ENCODE measurements around the gene KLHL29.

The KLHL29 gene

DNA sequence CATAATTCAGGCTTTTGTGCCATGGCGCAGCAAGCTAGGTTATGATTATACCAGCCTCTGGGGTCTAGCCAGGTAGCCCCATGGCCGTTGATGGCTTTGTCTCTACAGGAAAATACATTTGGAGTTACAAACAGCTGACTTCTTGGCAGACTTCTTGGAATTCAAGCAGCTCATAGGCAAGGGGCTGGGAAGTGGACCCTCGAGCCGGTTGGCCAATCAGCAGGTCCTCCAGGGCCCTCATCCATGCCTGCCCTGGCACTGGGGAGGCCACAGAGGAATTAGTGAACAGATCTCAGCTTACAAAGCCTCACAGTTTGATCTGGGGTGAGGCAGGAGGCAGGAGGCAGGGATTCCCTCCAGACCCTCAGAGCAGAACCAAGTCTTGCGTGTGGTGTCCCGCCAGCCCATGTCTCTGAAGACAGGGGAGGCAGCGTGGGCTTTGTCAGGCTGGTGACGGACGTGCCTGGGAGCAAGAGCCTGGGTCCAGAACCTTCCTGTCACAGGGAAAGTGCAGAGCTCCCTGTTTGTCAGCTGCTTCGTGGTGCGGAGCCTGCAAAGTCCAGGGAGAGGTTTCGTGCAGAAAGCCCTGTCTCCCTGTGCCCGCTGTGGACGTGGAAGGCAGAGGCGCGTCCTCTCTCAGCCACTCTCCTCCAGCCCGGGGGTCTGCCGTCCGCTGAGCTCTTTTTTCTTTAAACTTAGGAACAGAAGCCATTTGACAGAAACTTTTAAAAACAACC, 131.7 kb downstream of the KLHL29 start:
- no peaks in the 10 kb centered on the region for H3K9me3 Mint-ChIP-seq
- no peaks in the 10 kb centered on the region for H3K4me1 Mint-ChIP-seq (ENCODE audit: low read depth)
- peaks cover 16% of the 10 kb centered on the region for H3K27me3 Mint-ChIP-seq
- H3K4me3 Mint-ChIP-seq, result no peak overlapping the region
- H3K27ac Mint-ChIP-seq, result no peak overlapping the region
- H3K36me3 Mint-ChIP-seq (ENCODE audit: low read depth), result no peaks in the 10 kb centered on the region
- intact Hi-C loops (cut with micrococcal nuclease), result no loop called here

DNA sequence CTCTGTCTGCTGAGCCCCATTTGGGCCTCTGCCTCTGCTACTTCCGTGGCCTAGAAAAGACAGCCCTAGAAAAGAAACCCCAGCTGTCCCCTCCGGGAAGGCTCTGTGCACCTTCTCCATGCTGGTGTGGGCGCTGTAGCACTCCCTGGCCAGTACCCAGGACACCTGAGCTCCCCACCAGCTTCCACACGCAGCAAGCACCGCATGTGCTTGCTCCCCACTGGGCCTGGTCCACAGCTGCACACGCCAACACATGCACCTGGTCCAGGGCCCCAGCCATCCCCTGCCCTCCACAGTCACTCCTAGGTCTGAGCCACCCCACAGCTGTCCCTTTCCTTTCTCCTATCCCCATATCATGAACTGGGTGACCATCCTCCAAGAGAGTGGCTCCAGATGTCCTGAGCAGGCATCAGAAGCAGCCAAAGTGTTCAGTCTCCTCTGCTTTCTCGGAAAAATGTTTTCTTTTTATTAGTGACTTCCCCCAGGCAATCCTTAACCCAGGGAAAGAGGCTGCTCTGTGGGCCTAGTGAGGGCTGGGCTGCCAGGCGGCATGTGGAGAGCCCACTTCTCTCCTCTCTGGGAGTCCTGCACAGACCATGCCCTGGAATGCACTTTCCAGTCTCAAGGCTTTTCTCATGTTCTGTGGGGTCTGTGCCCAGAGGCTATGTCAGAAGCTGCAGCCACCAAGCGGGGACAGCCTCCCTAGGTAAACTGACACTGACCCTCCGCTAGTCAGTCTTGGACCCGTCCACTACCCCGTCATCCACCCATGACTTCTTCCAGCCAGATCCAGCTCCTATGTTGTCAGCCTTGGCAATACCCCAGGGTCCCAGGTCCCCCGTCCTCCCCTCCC, 133.7 kb downstream of the KLHL29 start:
- H3K4me3 Mint-ChIP-seq, result no peak overlapping the region
- H3K4me1 Mint-ChIP-seq (ENCODE audit: low read depth), result no peaks in the 10 kb centered on the region
- H3K27ac Mint-ChIP-seq, result no peak overlapping the region
- H3K36me3 Mint-ChIP-seq (ENCODE audit: low read depth), result no peaks in the 10 kb centered on the region
- no peaks in the 10 kb centered on the region for H3K9me3 Mint-ChIP-seq
- intact Hi-C loops (cut with micrococcal nuclease), result no loop called here
- peaks cover 17% of the 10 kb centered on the region for H3K27me3 Mint-ChIP-seq

DNA sequence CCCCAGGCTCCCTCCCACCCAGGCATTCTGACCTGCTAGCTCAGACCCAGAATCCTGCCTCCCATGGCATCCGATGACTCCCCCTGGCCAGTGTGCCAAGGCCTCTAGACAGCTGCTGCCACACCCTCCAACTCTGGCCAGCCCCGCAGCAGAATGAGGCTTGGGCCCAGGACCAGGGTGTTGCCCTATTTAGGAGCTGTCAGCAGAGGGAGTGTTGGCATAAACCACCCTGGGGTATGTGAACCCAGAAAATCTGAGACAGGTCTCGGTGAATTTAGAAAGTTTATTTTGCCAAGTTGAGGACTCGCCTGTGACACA, 134.3 kb downstream of the KLHL29 start:
- no peaks in the 10 kb centered on the region for H3K36me3 Mint-ChIP-seq (ENCODE audit: low read depth)
- no peaks in the 10 kb centered on the region for H3K9me3 Mint-ChIP-seq
- intact Hi-C loops (cut with micrococcal nuclease), result no loop called here
- no peak overlapping the region for H3K4me3 Mint-ChIP-seq
- H3K4me1 Mint-ChIP-seq (ENCODE audit: low read depth), result no peaks in the 10 kb centered on the region
- H3K27ac Mint-ChIP-seq, result no peak overlapping the region
- H3K27me3 Mint-ChIP-seq, result peaks cover 17% of the 10 kb centered on the region

DNA sequence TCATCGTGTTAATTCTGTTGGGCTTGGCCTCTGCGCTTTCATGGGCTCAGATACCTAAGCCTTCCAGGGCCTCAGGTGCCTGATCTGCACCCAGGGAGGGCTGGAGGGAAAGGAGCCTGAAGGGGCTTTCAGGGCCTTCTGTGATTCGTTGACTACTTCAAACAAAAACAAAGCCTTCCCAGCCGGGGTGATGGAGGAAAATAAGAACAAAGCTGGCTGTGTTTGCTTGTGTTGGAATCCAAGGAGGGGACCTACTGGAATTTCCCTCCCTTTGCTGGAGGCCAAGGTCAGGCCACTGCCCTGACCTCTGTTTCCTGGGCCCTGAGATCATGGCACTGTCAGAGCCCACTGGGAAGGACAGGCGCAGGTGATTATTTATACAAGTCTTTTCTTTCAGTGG, 135.3 kb downstream of the KLHL29 start:
- Mint-ChIP-seq H3K4me1 (ENCODE audit: low read depth) (no peaks in the 10 kb centered on the region), H3K27ac (no peak overlapping the region), H3K9me3 (no peaks in the 10 kb centered on the region), H3K36me3 (ENCODE audit: low read depth) (no peaks in the 10 kb centered on the region), H3K27me3 (peaks cover 10% of the 10 kb centered on the region), H3K4me3 (no peak overlapping the region)
- intact Hi-C loops (cut with micrococcal nuclease), result no loop called here

DNA sequence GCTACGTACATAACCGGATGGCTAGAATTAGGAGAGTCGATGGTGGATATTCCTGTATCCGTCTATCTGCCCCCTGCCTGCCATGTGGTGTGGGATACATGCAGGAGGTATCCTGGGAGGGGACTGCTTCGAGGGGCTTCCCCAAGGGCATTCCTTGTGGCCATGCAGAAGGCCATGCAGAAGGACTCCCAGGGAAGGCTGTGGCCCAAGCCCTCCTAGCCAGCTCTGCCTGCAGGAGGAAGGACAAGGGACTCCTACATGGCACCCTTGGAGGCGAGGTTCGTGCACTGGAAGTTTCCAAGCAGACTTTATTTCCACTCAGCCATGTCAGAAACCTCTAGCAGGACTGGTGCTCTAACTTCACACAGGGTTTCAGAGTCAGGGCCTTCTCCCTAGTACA, 136.1 kb downstream of the KLHL29 start:
- Mint-ChIP-seq H3K27ac (no peak overlapping the region), H3K9me3 (no peaks in the 10 kb centered on the region), H3K4me1 (ENCODE audit: low read depth) (peaks cover 3% of the 10 kb centered on the region)

DNA sequence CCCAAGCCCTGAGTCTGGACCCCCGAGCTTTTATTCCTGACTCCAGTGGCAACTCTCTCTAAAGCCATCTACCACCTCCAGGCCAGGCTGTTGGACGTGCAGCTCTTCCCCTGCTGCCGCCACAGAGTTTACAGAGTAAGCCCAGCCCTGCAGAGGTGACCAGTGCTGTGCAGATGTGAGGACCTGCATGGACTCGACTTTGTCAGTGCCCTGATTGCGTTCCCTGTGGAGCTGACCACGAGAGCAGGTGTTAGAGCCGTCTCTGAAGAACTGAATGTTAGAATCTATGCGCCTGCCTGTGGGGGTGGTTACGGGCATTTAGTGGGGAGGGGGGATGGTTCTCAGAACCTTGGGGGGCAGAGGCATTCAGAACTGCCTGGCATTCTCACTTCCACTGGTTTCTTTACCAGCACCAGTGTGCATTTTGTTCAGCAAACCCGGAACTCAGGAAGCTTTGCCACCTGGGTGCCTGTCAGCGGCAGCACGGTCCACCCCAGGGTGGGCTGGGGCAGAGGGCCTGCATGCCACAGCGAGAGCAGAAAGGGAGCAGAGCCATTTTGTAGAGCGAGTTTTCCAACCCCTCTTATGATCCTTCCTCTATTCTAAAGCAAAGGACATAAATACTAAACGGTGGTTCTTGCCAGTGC, 137.9 kb downstream of the KLHL29 start:
- intact Hi-C loops (cut with micrococcal nuclease), result no loop called here
- no peak overlapping the region for H3K4me3 Mint-ChIP-seq
- H3K4me1 Mint-ChIP-seq (ENCODE audit: low read depth), result peaks cover 5% of the 10 kb centered on the region
- H3K27ac Mint-ChIP-seq, result no peak overlapping the region
- H3K36me3 Mint-ChIP-seq (ENCODE audit: low read depth), result no peaks in the 10 kb centered on the region
- no peaks in the 10 kb centered on the region for H3K9me3 Mint-ChIP-seq
- peaks cover 13% of the 10 kb centered on the region for H3K27me3 Mint-ChIP-seq

More for the DNA sequence above, 136.1 kb downstream of the KLHL29 start:
- intact Hi-C loops (cut with micrococcal nuclease), result no loop called here
- Mint-ChIP-seq H3K4me3 (no peak overlapping the region), H3K27me3 (peaks cover 9% of the 10 kb centered on the region), H3K36me3 (ENCODE audit: low read depth) (no peaks in the 10 kb centered on the region)

DNA sequence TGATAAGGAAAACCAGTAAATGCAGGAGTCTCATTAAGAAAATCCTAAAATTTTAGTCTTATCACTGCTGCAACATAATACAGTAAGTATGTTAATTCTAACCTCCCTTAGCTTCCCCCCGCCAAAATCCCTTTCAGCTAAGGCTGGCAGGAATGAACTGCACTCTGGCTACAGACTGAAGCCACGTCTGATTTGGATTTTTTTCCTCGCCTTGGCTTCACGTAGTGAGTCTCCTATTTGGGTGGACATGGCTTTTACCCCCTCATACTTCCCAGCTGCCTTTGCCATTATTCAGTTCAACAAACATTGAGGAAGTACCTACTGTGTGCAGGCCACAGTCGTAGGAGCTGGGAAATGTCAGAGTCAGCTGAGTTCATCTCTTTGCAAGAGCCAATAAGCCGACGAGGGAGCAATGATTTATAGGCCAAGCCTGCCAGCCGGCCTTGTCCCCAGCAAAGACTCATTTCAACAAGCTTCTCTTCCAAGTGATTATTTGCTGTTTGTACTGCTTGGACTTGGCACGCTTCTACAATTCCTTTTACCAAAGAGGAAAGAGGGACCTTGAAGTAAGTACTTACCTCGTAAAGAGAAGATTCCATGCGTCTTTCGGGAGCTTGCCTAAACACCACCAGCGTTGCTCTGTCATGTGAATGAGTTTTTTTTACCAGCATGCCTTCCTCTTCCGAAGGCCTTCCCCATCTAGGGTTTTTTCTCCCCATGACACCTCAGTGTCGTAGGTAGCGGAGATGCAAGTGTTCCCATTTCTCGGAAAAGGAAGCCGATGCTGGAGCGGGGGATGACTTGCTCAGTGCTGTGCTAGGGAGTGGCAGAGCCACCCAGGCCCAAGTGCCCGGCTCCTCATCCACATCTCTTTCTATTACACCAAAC, 138.6 kb downstream of the KLHL29 start:
- Mint-ChIP-seq H3K27ac (no peak overlapping the region), H3K4me3 (no peak overlapping the region), H3K27me3 (peaks cover 13% of the 10 kb centered on the region), H3K9me3 (no peaks in the 10 kb centered on the region), H3K4me1 (ENCODE audit: low read depth) (peaks cover 5% of the 10 kb centered on the region), H3K36me3 (ENCODE audit: low read depth) (no peaks in the 10 kb centered on the region)
- intact Hi-C loops (cut with micrococcal nuclease), result no loop called here

DNA sequence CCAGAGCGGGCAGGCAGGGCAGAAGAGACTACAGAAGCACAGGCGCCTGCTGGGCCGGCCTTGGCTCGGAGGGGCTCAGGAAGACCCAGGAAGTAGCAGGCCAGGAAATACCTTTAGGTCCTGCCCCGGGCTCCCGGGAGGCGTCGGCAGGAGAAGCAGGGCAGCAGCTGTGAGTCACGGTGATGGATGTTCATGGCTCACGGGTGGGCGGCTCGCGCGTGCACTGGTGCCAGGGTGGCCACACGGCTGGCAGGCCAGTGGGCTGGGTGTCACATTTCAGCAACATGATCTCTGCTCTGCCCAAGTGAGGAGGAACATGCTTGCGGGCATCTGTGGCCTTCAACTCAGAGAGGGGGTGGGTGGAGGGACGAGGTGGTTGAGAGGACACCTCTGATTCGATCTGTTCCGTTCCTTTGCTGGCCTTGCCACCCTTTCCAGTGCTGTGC, 139.3 kb downstream of the KLHL29 start:
- H3K27ac Mint-ChIP-seq, result no peak overlapping the region
- H3K4me1 Mint-ChIP-seq (ENCODE audit: low read depth), result peaks cover 5% of the 10 kb centered on the region
- intact Hi-C loops (cut with micrococcal nuclease), result no loop called here
- H3K36me3 Mint-ChIP-seq (ENCODE audit: low read depth), result no peaks in the 10 kb centered on the region
- no peak overlapping the region for H3K4me3 Mint-ChIP-seq
- peaks cover 13% of the 10 kb centered on the region for H3K27me3 Mint-ChIP-seq
- no peaks in the 10 kb centered on the region for H3K9me3 Mint-ChIP-seq

DNA sequence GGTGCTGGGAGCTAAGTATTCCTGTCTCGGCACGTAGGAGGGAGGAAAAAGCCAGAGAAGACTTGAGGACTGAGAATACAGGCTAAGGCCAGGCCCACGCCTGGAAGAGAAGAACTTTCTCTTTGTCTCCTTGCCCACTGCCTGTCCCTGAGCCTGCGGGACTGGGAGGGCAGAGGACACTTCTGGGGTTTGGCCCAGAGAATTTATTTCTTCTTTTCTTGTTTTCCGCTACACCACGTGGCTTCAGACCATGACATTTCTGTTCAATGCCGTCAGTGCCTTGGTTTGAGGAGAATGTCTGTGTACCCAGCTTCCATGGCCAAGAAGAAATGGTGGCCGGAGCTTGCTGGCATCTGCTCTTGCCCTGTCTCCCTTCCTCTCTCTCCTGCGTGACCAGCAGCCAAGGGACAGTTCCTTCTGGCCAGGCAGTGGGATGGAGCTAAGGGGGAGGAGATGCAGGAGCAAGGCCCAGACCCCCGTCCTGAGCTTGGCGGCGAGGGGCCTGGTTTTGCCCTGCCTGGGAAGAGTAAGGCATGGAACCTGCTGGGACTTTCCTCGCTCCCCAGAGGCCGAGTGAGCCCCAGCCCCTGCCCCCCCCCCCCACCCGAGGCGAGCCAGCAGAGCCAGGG, 140.3 kb downstream of the KLHL29 start:
- H3K4me1 Mint-ChIP-seq (ENCODE audit: low read depth), result peaks cover 5% of the 10 kb centered on the region
- intact Hi-C loops (cut with micrococcal nuclease), result no loop called here
- no peaks in the 10 kb centered on the region for H3K9me3 Mint-ChIP-seq
- H3K27me3 Mint-ChIP-seq, result peaks cover 13% of the 10 kb centered on the region
- no peak overlapping the region for H3K4me3 Mint-ChIP-seq
- H3K27ac Mint-ChIP-seq, result no peak overlapping the region
- no peaks in the 10 kb centered on the region for H3K36me3 Mint-ChIP-seq (ENCODE audit: low read depth)

DNA sequence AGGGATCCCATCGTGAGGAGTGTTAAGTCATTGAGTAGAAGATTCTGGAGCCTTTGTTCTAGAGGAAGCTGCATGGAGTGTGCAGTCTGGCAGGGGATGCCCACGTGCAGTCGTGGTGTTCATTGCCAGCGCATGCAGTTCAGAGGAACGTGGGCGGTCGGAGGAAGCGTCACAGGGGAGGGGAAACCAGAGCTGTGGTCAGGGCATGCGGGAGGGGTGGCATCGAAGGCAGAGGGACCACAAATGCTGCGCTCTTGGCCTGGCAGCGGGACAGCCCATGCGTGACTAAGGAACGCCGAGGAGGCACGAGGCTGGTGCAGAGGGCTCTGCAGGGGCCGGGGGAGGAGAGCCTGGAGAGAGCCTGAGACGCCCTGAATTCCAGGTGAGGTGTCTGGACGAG, 141.1 kb downstream of the KLHL29 start:
- H3K27me3 Mint-ChIP-seq, result peaks cover 15% of the 10 kb centered on the region
- intact Hi-C loops (cut with micrococcal nuclease), result no loop called here
- H3K9me3 Mint-ChIP-seq, result no peaks in the 10 kb centered on the region
- H3K4me1 Mint-ChIP-seq (ENCODE audit: low read depth), result peaks cover 5% of the 10 kb centered on the region
- H3K36me3 Mint-ChIP-seq (ENCODE audit: low read depth), result no peaks in the 10 kb centered on the region
- H3K4me3 Mint-ChIP-seq, result no peak overlapping the region
- H3K27ac Mint-ChIP-seq, result no peak overlapping the region

DNA sequence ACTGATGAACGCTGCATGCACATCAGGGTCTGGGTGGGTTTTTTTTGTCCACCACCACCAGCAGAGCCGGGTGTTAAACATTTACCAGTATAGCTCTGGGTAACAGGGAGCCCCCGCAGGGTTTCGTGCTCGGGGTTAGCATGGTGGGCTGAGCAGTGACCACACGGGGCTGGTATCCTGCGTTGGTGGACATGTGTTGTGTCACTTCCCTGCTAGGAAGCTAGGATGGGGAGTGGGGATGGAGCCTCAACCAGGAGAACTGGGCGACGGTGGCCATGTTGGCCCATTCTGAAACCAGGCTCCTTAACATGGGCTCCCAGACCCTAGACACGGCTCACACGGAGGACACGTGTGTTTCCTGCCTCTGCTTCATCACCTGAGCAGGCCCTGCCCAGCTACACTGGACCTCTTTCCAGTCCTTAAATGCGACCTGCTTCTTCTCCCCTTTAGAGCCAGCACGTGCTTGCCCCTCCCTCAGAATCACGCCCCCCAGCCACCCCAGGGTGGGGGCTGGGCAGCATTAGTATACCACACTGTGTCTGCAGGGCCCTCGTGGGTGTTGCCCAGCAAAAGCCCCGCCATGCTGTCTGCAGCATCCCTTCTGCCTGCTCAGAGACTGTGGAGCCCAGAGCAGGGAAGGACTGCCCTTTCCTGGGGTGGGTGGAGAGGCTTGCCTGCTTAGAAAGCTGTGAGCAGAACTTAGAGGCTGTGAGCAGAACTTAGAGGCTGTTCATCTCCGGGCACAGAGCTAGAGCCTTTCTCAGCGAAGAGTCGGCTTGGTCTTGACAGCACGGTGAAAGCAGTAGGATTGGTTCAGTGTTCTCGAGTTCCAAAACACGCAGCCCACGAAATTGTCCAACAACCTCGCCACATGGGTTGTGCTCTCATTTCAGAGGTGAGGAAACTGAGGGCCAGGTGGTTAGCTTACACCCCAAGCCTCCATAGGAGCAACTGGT, 142.1 kb downstream of the KLHL29 start:
- Mint-ChIP-seq H3K27ac (no peak overlapping the region), H3K9me3 (no peaks in the 10 kb centered on the region), H3K27me3 (peaks cover 15% of the 10 kb centered on the region), H3K36me3 (ENCODE audit: low read depth) (no peaks in the 10 kb centered on the region), H3K4me3 (no peak overlapping the region), H3K4me1 (ENCODE audit: low read depth) (peaks cover 5% of the 10 kb centered on the region)
- intact Hi-C loops (cut with micrococcal nuclease), result no loop called here

DNA sequence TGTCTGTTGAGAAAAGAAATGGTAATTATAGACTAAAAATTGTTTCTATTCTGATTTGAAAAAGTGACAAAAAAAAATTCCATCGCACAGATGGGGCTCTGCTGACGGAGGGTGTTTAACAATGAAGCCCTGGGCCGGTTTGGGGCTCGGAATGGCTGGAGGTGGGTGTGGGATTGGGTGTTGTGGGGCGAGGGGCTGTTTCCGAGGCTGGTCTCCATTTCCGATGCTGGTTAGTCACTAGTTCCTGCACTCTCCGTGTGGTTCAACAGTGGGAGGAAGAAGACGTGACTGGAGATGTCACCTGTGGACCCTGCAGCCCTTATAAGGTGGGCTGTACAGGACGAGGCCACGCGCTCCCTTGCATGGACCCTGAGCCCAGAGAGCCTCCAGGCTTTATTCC, 143.2 kb downstream of the KLHL29 start:
- intact Hi-C loops (cut with micrococcal nuclease), result no loop called here
- H3K4me1 Mint-ChIP-seq (ENCODE audit: low read depth), result peaks cover 5% of the 10 kb centered on the region
- H3K27ac Mint-ChIP-seq, result no peak overlapping the region
- no peaks in the 10 kb centered on the region for H3K9me3 Mint-ChIP-seq
- H3K4me3 Mint-ChIP-seq, result no peak overlapping the region
- H3K27me3 Mint-ChIP-seq, result peaks cover 6% of the 10 kb centered on the region
- no peaks in the 10 kb centered on the region for H3K36me3 Mint-ChIP-seq (ENCODE audit: low read depth)
